Parathyroid adenoma (tissue), 2 donors: ENCODE measurements around the gene PHF11.
"Not testable (repeated sequence)": the region's sequence is repeated elsewhere in the genome, so short reads cannot be mapped to it uniquely, and the experiment has no call there.

Source experiments
- H2AFZ ChIP-seq: fragments of 300-600 bp; sonication (generic); one replicate; pipeline ENCODE4 v1.7.0; 2017; ENCODE audit warnings: antibody characterized with exemption, mild to moderate bottlenecking
- H3K27ac ChIP-seq: fragments of 300-600 bp; sonication (generic); one replicate; pipeline ENCODE4 v1.7.0; 2017
- H3K27me3 ChIP-seq: fragments of 300-600 bp; sonication (generic); one replicate; pipeline ENCODE4 v1.7.0; 2017; ENCODE audit warnings: low read length; ENCODE audit not compliant: control insufficient read depth, insufficient read depth
- H3K36me3 ChIP-seq: fragments of 300-600 bp; sonication (generic); one replicate; pipeline ENCODE4 v1.7.0; 2017; ENCODE audit warnings: low read length; ENCODE audit not compliant: control insufficient read depth, insufficient read depth
- H3K4me1 ChIP-seq: fragments of 300-600 bp; sonication (generic); one replicate; pipeline ENCODE4 v1.7.0; 2017; ENCODE audit warnings: control low read depth
- H3K4me2 ChIP-seq: fragments of 300-600 bp; sonication (generic); one replicate; pipeline ENCODE4 v1.7.0; 2017; ENCODE audit warnings: low read length
- H3K4me3 ChIP-seq: fragments of 300-600 bp; sonication (generic); one replicate; pipeline ENCODE4 v1.7.0; 2017; ENCODE audit warnings: low read depth, low read length
- H3K79me2 ChIP-seq: fragments of 300-600 bp; sonication (generic); one replicate; pipeline ENCODE4 v1.7.0; 2017; ENCODE audit warnings: control low read depth
- H3K9ac ChIP-seq: fragments of 300-600 bp; sonication (generic); one replicate; pipeline ENCODE4 v1.7.0; 2017; ENCODE audit warnings: mild to moderate bottlenecking
- H3K9me3 ChIP-seq: fragments of 300-600 bp; sonication (generic); one replicate; pipeline ENCODE4 v1.7.0; 2017; ENCODE audit warnings: low read length; ENCODE audit not compliant: control insufficient read depth
- TF ChIP-seq, protein P1 (sequence below): fragments of 300-600 bp; sonication (generic); IDR thresholded peaks from one replicate; pipeline ENCODE4 v1.7.0; 2017; ENCODE audit warnings: antibody characterized with exemption, mild to moderate bottlenecking
- donor health status: primary hyperparathyroidism.

Gene PHF11

DNA sequence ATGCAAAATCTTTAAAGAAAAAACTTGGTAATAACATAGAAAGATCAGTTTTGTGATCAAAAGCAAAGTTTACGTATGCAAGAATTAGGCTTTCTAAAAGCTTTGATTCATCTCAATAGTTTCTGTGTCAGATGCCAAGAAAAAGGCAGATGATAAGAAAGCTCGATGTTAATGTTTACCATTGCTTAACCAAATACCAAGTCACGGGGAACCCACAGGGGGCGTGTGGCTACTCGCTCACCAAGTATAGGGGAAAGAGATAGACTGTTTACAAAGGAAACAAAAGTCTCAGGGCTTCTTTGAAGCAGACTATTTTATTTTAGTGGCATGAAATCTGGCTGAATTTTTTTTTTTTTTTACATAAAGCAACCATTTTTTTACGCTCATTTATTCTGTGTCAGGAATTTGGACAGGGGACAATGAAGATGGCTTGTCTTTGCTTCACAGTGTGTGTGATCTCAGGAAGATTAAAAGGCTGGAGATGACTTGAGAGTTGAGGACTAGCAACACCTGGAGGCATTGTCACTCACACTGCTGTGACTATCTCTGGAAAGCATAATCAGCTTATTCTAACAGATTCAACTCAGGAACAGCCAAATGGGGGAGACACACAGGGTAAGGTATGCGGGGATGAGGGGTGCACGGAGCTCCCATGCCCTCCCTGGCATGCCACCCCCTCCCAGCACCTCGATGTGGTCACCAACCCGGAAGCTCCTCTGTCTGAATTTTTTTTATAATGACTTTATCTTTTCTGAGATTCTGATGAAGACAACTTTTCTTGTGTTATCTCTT lies 64.7 kb downstream of the PHF11 start:
- H3K4me2 ChIP-seq = peak overlapping the region; percentile 29
- no peak overlapping the region for H3K4me3 ChIP-seq
- H3K79me2 ChIP-seq = no peaks in the 10 kb centered on the region
- H3K4me1 ChIP-seq = no peaks in the 10 kb centered on the region
- no peaks in the 10 kb centered on the region for H3K9me3 ChIP-seq
- no peak overlapping the region for H2AFZ ChIP-seq
- no peaks in the 10 kb centered on the region for H3K36me3 ChIP-seq
- TF ChIP-seq, protein P1, sequence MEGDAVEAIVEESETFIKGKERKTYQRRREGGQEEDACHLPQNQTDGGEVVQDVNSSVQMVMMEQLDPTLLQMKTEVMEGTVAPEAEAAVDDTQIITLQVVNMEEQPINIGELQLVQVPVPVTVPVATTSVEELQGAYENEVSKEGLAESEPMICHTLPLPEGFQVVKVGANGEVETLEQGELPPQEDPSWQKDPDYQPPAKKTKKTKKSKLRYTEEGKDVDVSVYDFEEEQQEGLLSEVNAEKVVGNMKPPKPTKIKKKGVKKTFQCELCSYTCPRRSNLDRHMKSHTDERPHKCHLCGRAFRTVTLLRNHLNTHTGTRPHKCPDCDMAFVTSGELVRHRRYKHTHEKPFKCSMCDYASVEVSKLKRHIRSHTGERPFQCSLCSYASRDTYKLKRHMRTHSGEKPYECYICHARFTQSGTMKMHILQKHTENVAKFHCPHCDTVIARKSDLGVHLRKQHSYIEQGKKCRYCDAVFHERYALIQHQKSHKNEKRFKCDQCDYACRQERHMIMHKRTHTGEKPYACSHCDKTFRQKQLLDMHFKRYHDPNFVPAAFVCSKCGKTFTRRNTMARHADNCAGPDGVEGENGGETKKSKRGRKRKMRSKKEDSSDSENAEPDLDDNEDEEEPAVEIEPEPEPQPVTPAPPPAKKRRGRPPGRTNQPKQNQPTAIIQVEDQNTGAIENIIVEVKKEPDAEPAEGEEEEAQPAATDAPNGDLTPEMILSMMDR = peak; percentile 14
- H3K27me3 ChIP-seq = no peaks in the 10 kb centered on the region
- no peak overlapping the region for H3K27ac ChIP-seq
- H3K9ac ChIP-seq = no peak overlapping the region

GRCh38 chr13:49561062-49561410 lies 65.3 kb downstream of the PHF11 start:
- H3K27ac ChIP-seq = no peak overlapping the region
- H3K9ac ChIP-seq = no peak overlapping the region
- no peaks in the 10 kb centered on the region for H3K4me1 ChIP-seq
- H3K79me2 ChIP-seq = no peaks in the 10 kb centered on the region
- no peak overlapping the region for H2AFZ ChIP-seq
- TF ChIP-seq, protein P1 = no peak
- H3K36me3 ChIP-seq = no peaks in the 10 kb centered on the region
- H3K27me3 ChIP-seq = no peaks in the 10 kb centered on the region
- H3K9me3 ChIP-seq = no peaks in the 10 kb centered on the region
- peak overlapping the region; percentile 30 for H3K4me3 ChIP-seq
- H3K4me2 ChIP-seq = peak overlapping the region; percentile 32

DNA sequence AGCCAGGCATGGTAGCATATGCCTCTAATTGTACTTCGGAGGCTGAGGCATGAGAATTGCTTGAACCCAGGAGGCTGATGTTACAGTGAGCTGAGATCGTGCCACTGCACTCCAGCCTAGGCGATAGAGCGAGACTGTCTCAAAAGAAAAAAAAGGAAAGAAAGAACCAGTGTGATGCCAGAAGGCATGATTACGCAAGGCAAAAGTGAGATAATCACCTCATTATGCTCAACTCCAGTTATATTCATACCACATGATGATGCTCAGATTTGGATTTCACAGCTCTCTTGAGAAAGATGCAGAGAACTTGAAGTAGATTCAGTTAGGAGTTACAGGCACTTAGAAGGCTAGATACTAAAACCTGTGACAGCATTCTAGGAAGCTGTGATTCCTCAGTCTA lies 67.8 kb downstream of the PHF11 start:
- H3K27ac ChIP-seq = no peak overlapping the region

DNA sequence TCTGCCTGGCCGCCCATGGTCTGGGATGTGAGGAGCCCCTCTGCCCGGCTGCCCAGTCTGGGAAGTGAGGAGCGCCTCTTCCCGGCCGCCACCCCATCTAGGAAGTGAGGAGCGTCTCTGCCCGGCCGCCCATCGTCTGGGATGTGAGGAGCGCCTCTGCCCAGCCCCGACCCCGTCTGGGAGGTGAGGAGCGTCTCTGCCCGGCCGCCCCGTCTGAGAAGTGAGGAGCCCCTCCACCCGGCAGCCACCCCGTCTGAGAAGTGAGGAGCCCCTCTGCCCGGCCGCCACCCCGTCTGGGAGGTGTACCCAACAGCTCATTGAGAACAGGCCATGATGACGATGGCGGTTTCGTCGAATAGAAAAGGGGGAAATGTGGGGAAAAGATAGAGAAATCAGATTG lies 69.7 kb downstream of the PHF11 start:
- not testable (repeated sequence) for H3K4me3 ChIP-seq, H3K36me3 ChIP-seq, H3K9ac ChIP-seq

More for the DNA sequence above, 67.8 kb downstream of the PHF11 start:
- no peaks in the 10 kb centered on the region for H3K36me3 ChIP-seq
- H3K79me2 ChIP-seq = no peaks in the 10 kb centered on the region
- no peak overlapping the region for H3K4me3 ChIP-seq
- no peak overlapping the region for H3K4me2 ChIP-seq
- no peak overlapping the region for H3K9ac ChIP-seq
- H2AFZ ChIP-seq = no peak overlapping the region
- TF ChIP-seq, protein P1 = no peak
- H3K9me3 ChIP-seq = no peaks in the 10 kb centered on the region
- no peaks in the 10 kb centered on the region for H3K4me1 ChIP-seq
- no peaks in the 10 kb centered on the region for H3K27me3 ChIP-seq

DNA sequence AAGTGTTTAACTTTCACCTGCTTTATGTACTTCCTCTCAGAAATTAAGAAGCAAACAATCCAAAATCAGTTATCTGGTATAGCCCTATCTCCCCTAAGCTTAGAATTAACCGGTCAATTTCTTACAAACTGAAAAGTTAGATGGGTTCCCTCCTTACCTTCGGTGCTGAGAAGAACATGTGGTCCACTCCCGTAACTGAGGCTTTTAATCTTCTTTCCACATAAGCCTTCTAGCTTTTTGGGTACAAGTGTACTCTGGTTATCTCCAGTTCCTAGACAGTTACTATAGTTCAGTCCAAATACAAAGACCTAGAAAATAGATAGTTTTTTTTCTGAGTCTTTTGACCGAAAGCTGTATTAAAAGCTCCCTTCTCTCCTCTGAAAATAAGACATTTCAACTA lies 70.7 kb downstream of the PHF11 start:
- Histone ChIP-seq H3K36me3 (no peaks in the 10 kb centered on the region), H3K4me2 (no peak overlapping the region), H3K27me3 (no peaks in the 10 kb centered on the region), H2AFZ (no peak overlapping the region), H3K27ac (no peak overlapping the region), H3K9me3 (no peaks in the 10 kb centered on the region), H3K4me1 (no peaks in the 10 kb centered on the region), H3K4me3 (no peak overlapping the region), H3K79me2 (no peaks in the 10 kb centered on the region), H3K9ac (no peak overlapping the region)
- TF ChIP-seq, protein P1 = no peak

More for the DNA sequence above, 69.7 kb downstream of the PHF11 start:
- not testable (repeated sequence) for H3K27me3 ChIP-seq, H3K79me2 ChIP-seq, H3K9me3 ChIP-seq, H3K4me2 ChIP-seq, H3K4me1 ChIP-seq, H3K27ac ChIP-seq, H2AFZ ChIP-seq
